ENCODE results near the gene PNMA8A.

PNMA8A gene

DNA sequence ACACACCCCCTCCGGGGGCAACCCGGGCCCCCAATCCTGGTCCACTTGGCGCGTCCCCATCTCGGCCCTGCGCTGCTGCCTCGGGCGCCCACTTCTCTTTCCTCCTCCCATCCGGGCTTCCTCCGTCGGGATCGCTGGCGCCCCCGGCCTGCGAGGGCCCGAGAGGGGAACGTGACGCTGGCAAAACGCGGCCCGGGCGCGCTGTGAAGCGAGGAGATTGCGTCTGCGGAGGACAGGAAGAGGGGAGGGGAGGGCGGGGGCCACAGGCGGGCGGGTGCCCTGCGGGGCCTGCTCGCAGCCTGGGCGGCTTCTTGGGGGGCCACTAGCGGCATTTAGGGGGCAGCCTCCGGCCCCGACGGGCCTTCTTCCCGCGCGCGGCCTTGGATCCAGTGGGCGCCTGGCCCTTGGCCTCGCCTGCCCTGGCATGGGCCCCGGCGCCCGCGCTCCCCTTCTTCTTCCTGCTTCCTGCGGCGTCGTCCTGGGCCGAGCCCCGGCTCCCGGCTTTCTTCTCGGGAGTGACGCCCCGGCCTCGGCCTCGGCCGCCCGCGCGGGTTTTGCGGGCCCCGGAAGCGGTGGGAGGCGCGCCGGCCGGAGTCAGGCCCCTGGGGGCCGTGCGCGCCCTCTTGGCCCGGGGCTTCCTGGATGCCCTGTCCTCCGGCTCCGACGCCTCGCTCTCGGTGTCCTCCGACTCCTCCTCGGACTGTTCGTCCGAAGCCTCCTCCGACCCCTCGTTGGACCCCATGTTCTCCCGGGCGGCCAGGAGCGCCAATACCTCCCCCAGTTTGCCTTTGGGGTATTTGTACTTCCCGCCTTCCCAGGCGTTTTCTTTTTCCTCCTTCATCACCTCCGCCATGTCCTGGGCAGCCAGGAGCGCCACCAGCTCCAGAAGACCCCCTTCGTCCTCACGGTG is 22.1 kb upstream of the PNMA8A start:
- in situ Hi-C loops (cut with MboI; ENCODE audit: low sequenced_read_pairs): no loop called here

DNA sequence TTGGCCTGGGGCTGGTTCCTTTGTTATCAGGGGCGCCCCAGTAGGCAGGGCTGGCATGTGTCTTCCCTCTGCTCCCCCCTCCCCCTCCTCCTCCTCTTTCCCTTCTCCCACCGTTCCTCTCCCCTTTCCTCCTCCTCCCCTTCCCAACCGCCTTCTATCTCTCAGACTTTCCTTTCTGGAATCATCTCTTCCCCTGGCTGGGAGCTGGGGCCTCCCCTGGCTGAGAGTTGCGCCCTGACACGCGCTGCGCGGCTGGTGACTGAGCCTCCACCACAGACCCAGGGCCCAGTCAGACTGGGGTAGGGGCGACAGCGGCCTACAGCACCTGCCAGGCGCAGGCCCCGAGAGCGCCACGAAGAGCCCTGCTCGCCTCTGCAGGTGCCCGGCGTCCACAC is 21.5 kb upstream of the PNMA8A start:
- in situ Hi-C loops (cut with MboI; ENCODE audit: low sequenced_read_pairs): no loop called here

DNA sequence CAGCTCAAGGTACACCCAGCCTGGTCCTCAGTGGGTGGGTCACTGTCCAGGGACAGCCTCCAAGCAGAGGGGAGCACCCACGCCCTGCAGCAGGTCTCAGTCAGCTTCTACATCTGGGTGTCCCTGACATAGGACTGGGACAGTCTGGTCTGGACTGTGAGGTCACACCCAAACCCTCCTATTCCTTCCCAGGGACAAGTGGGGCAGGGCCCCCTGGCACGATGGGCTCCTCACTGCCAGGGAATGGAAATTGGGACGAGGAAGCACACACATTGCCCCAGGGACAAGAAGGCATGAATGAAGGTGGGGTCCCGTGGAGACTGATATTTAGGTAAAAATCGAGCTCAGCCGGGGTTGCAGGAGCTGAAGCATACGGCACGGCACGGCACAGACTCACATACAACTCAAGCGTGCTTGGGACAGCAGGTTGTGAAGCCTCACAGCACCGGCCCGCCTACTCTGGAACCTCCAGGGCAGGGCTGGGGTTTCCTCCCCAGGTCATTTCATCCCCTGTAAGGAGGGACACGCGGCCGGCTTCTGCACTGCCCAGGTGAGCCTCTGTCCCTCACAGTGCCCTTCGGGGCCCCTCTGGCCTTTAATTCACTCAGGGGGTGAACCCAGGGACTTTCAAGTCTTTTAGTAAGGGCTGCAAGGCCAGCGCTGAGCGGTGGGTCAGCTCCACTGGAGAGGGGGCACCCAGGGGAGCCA is 20.8 kb upstream of the PNMA8A start:
- in situ Hi-C loops (cut with MboI; ENCODE audit: low sequenced_read_pairs): no loop called here

DNA sequence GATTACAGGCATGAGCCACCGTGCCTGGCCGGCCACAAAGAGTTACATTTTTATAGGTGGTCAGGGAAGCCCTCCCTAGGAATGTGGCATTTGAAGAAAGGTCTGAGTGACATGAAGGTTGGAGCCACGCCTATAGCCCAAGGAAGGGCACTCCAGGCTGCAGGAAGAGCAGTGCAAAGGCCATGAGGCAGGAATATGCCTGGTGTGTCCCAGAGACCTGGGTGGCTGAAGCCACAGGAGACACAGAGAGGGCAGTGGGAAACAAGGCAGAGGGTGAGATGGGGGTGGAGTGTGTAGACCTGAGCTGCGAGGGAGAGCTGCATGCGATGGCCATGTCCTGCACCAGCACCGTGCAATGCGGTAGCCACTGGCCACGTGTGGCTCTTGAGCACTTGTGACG is 19.4 kb upstream of the PNMA8A start:
- in situ Hi-C loops (cut with MboI; ENCODE audit: low sequenced_read_pairs): no loop called here

DNA sequence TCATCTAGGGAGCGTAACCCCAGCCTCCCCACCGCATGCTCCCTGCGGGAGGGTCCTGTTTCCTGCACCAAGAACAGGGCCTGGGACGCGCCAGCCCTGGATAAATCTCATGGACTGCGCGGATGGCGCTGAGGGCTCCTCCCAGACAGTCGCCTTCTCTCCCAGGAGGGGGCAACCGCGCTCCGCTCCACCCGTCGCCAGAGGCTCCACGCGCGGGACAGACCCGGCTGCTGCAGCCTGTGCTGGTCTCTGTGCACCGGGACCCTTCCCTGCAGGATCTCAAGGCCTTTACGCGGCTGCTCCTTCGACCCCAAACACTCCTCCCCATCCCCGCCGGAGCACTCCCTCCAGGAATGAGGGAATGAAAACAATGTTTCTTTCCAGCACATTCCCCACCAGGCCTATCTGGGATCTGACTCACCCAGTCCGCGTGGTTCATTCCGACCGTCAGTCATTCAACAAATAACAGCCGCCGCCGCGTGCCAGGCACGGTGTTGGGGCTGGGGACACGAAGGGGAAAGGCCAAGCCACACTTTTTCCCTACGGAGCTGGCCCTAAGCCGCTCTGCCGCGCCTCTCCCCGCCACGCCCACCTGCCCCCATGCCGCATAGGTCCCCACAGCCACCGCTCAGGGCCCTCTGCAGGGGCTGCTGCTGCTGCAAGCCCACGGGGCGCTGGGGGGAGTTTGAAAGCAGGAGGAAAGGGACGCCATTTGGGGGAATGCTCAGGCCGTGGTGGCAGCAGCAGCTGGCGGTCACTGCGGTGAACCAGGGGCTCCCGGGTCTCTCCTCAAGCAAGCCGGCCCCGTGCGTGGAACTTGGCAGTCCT is 18.3 kb upstream of the PNMA8A start:
- in situ Hi-C loops (cut with MboI; ENCODE audit: low sequenced_read_pairs): loop anchor here (10.0 kb wide), 1 partner anchor 95 kb away; no protein-coding TSS in a partner anchor

DNA sequence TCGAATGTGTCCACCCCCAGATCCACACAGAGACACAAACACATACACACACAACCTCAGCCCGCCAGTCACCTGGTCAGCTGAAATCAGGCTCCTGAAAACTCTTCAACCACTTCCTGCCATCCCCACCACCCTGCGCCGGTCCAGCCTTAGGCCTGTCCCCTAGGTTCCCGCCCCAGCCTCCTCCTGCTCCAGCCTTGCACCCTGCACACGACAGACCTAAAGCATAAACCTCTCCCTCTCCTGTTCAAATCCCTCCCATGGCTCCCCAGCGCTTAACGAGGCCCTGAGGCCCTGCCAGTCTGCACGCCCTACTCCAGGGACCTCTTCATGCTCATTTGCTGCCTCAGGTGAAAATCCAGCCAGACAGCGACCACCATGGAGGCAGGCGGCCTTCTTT is 17.2 kb upstream of the PNMA8A start:
- in situ Hi-C loops (cut with MboI; ENCODE audit: low sequenced_read_pairs): loop anchor here (10.0 kb wide), 1 partner anchor 94 kb away; no protein-coding TSS in a partner anchor

DNA sequence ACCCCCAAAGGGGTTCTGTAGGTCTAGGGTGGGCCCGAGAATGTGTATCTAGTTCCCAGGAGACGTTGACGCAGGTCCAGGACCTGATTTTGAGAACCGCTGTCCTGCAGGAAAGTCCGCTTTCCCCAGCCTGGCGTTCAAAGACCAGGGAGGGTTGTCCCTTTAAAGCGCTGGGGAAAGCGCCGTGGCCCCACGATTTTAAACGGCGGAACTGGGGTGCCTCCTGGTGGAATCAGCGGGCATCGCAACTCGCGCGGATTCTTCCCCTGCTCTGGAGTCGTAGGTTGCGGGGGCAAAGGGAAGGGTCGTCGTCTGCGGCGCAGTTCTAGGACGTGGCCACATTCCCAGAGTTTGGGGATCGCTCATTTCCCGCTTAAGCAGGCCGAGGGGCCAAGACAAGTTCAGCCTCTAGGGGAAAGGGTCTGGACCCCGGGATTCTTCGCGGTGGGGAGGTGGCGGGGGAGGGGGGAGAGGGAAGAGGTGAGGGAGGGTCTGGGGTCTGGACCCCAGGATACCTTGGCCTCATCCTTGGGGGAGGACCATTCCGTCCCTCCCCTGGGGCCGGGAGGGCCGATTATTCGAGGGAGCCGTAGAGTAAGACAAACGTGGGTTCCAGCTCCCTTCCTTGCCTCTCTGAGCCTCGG is 16.6 kb upstream of the PNMA8A start:
- in situ Hi-C loops (cut with MboI; ENCODE audit: low sequenced_read_pairs): loop anchor here (10.0 kb wide), 1 partner anchor 93 kb away; no protein-coding TSS in a partner anchor

DNA sequence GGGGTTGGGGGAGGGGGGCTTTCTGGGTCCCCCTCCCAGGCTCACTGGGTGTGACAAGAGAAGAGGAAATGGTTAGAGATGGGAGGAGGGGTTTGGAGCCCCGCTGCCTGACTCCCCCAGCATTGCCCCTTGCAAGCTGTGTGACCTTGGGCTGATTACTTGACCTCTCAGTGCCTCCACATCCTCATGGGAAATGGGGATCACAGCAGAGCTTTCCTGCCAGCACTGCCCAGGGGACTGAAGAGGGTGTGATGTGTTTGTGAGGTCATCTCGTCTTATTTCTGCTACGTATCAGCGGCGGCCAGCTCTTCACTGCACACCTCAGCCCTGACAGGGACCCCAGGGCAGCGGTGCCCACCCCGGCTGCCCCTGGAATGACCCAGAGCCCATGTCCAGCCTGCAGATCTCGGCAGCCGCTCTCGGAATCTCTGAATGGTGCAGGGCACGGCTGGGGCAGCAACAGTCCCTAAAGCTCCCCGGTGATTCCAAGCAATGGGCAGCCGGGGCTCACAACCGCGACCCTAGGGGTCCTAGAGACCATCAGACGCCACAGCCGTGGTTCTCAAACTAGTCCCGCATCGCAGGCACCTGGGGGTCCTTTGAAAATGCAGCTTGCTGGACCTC is 15.9 kb upstream of the PNMA8A start:
- in situ Hi-C loops (cut with MboI; ENCODE audit: low sequenced_read_pairs): loop anchor here (10.0 kb wide), 1 partner anchor 92 kb away; no protein-coding TSS in a partner anchor

DNA sequence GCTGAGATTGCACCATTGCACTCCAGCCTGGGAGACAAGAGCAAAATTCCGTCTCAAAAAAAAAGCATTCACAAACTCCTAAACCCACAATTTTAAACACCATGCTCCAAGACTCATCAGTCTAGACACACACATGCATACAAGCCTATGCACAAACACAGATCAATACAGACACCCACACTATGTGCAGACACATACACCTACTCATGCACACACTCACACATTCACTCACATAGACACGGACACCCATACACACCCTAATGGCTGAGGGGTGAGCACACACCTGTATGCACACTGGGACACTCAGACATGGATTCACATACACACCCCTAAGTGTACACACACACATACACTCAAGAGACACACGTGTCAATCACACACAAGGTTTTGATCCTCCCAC is 15.0 kb upstream of the PNMA8A start:
- in situ Hi-C loops (cut with MboI; ENCODE audit: low sequenced_read_pairs): loop anchor here (10.0 kb wide), 1 partner anchor 92 kb away; no protein-coding TSS in a partner anchor

DNA sequence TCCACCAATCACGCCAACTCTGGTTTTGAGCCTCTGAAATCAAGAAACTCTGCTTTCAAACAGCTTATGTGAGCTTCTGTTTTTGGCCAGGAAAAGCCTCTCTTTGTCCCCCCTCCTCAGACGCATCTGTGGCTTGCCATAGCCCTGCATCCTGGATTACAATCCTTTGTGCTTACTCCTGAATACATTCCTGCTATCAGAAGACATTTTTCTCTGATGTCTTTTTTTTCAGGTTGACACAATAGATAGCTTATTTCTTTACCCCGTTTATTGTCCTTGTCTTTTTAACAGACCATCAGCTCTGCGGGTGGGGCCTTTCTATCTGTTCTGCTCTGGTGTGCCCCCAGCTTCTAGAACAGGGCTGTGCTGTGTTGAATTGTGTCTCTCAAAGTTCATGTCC is 13.3 kb upstream of the PNMA8A start:
- in situ Hi-C loops (cut with MboI; ENCODE audit: low sequenced_read_pairs): loop anchor here (10.0 kb wide), 1 partner anchor 90 kb away; no protein-coding TSS in a partner anchor

DNA sequence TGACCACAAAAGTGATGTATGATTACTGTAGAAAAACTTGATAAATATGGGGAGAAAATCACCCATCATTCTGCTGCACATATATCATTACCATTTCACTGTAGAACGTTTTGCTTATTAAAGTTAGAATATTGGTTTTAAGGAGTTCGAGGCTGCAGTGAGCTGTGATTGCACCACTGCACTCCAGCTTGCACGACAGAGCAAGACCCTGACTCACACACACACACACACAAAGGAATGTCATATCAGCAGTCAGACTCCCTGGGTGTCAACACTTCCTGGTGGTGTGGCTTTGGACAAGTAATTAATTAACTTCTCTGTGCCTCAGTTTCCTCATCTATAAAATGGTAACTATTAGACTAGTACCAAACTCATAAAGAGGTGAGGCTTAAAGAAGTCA is 11.3 kb upstream of the PNMA8A start:
- in situ Hi-C loops (cut with MboI; ENCODE audit: low sequenced_read_pairs): loop anchor here (10.0 kb wide), 1 partner anchor 88 kb away; no protein-coding TSS in a partner anchor

DNA sequence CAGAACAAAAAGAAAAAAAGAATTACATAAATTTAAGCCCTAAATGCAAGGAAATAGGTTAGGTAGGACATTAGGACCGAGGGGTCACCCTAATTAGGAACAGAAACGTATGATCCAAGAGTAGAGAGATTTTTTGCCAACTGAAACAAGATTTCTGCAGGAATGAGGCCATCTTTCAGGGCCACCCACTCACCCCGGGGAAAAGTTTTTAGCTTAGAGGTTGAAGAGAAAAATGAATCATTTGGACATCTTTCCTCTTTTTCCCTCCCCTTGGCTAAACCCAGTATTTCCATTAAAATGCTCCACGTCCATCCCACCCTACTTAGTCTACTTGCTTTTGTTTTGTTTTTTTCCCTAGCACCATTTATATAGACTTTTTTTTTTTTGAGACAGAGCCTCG is 10.6 kb upstream of the PNMA8A start:
- in situ Hi-C loops (cut with MboI; ENCODE audit: low sequenced_read_pairs): loop anchor here (10.0 kb wide), 1 partner anchor 87 kb away; no protein-coding TSS in a partner anchor

DNA sequence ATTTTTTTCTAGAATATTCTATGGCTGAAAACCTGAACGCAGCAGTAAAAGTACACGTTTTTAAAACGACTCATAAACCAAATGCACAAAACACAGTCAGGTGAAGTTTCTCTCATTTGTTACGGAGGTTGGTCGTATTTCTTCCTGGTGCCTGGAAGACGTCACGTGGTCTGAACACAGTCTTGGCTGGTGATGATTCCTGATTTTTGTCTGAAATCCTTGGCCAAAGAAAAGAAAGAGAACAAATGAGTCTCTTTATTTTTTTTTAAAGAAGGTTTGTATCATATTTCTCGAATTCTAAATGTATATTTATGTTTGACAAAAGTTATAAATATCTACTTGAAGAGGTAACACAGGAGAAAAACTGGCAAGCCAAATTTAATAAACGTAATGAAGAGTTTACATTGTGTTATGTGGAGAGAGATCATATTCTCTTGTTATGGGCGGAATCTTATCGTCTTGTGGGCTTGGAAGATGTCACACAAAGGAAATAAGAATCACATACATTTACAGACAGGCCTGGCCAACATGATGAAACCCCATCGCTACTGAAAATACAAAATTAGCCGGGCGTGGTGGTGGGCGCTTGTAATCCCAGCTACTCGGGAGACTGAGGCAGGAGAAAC is 10.0 kb upstream of the PNMA8A start:
- in situ Hi-C loops (cut with MboI; ENCODE audit: low sequenced_read_pairs): loop anchor here (10.0 kb wide), 1 partner anchor 87 kb away; no protein-coding TSS in a partner anchor

DNA sequence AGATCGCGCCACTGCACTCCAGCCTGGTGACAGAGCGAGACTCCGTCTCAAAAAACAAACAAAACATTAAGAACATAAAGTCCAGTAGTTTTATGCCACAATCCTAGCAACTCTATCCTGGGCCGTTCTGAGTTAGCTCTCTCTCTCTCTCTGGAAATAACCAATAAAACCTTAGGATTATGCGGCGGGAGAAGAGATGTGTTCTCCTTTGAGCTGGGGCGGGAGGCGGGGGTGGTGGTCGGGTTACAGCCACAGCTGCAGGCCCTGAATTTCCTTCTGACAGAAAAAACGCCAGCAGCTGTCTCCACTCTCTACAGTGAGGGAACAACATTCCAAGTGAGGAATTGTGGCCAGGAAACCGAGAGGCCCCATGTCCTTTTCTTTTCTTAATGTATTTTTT is 9.1 kb upstream of the PNMA8A start:
- in situ Hi-C loops (cut with MboI; ENCODE audit: low sequenced_read_pairs): loop anchor here (10.0 kb wide), 1 partner anchor 86 kb away; no protein-coding TSS in a partner anchor

DNA sequence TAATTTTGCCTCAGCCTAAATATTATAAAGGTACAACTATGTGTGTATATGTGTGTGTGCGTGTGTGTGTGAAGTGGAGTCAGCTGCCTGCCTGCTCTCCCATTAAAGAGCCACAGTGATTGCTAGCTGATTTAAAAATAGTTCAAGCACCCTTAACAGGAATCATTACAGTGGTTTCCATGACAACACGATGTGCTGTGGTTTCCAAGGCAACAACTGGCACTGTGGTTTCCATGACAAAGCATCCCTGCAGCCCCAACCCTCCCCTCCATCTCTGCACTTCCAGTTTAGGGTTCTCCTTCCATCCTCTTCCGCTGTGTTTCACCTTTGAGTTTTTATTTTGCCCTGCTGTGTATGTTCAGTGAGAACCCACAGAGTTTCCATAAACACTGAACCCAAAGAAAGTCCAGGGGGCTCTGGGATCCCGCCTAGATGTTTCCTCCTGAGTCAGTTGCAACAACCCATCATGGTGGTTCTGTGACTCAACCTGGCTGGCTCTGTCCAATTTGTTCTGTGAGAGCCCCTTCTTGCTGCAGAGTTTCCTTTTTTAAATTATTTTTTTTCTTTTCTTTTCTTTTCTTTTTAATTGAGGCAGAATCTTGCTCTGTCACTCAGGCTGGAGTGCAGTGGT is 7.1 kb upstream of the PNMA8A start:
- in situ Hi-C loops (cut with MboI; ENCODE audit: low sequenced_read_pairs): no loop called here

DNA sequence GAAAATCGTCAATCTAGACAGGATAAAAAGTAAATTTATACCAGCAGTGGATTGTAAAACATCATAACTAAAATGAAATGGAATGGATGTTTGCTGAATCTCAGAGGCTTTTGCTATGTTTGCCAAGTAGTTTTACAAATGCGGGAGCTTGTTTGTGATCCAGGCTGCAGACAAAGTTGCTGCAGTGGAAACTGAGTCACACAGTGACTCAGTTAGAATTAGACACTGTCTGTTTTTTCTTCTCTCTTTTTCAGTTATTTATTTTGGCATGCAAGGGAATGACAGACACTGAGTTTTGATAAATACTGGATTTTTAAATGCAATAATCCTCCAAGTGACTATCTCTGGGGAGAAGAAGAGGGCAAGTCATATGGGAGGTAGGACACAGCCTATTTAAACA is 4.6 kb upstream of the PNMA8A start:
- in situ Hi-C loops (cut with MboI; ENCODE audit: low sequenced_read_pairs): no loop called here

DNA sequence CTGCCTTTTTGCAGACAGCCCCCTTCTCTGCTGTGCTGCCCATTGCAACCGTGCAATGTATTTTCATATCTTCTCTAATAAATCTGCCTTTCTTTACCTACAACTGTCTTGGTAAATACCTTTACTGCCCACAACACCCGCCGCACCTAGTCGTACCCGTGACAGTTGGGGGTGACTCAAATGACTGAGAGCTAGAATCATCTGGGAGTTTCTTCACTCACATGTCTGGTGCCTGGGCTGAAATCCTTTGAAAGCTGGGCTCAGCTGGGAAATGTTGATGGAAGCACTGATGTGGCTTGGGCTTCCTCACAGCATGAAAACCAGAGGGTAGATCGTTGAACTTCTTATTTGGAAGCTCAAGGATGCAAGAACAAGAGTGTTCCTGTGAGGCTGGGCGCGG is 2.8 kb upstream of the PNMA8A start:
- in situ Hi-C loops (cut with MboI; ENCODE audit: low sequenced_read_pairs): no loop called here

DNA sequence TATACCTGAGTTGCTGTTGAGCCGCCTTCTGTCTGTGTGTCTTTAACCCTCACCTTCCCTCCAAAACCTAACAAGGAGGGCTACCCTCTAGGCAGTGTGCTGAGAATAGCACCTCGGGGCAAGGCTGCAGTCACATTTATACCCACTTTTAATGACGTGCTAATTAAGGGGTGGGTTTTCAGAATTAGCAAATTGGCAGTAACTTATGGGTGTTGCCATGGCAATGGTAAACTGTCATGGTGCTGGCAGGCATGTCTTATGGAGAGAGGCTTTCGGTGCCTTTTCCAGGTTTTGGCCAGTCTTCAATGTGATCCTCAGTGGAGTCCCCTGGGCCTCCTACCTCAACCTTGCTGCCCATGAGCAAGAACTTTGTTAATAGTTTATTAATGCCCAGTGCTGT is 1.2 kb upstream of the PNMA8A start:
- in situ Hi-C loops (cut with MboI; ENCODE audit: low sequenced_read_pairs): no loop called here
